Ammon's horn (tissue), 1 donor: ENCODE measurements around the gene NAT10.
"Not testable (repeated sequence)": the region's sequence is repeated elsewhere in the genome, so short reads cannot be mapped to it uniquely, and the experiment has no call there.

Experiments used
- DNase-seq: peaks from one replicate; pipeline ENCODE4 v3.0.0-alpha.2; 2016; ENCODE audit warnings: low spot score

NAT10 gene

GRCh38 chr11:34167961-34168360 lies 62.5 kb downstream of the NAT10 start:
- no peak for DNase-seq

- no peak for DNase-seq
Observed at GRCh38 chr11:34168642-34169420, 63.4 kb downstream of the NAT10 start.

GRCh38 chr11:34169686-34170085 lies 64.3 kb downstream of the NAT10 start:
- DNase-seq, result no peak

- no peak for DNase-seq
Observed at GRCh38 chr11:34173050-34173449, 67.6 kb downstream of the NAT10 start.

GRCh38 chr11:34174412-34175041 lies 69.1 kb downstream of the NAT10 start:
- peak; percentile 88 for DNase-seq

GRCh38 chr11:34175284-34176019 lies 70.0 kb downstream of the NAT10 start:
- DNase-seq, result no peak

- DNase-seq, result peak; percentile 39
Observed at GRCh38 chr11:34176751-34177209, 71.4 kb downstream of the NAT10 start.

GRCh38 chr11:34178209-34178821 lies 72.9 kb downstream of the NAT10 start:
- DNase-seq, result no peak

- DNase-seq, result no peak
Observed at GRCh38 chr11:34179026-34179675, 73.7 kb downstream of the NAT10 start.

GRCh38 chr11:34180040-34180813 lies 74.8 kb downstream of the NAT10 start:
- DNase-seq, result no peak

GRCh38 chr11:34180814-34181165 lies 75.4 kb downstream of the NAT10 start:
- not testable (repeated sequence) for DNase-seq

- DNase-seq, result no peak
Observed at GRCh38 chr11:34181251-34181650, 75.8 kb downstream of the NAT10 start.

GRCh38 chr11:34181856-34182405 lies 76.5 kb downstream of the NAT10 start:
- no peak for DNase-seq

GRCh38 chr11:34182425-34182824 lies 77.0 kb downstream of the NAT10 start:
- no peak for DNase-seq

- no peak for DNase-seq
Observed at GRCh38 chr11:34182921-34183685, 77.7 kb downstream of the NAT10 start.

GRCh38 chr11:34183848-34184391 lies 78.5 kb downstream of the NAT10 start:
- DNase-seq, result no peak

GRCh38 chr11:34184505-34185015 lies 79.1 kb downstream of the NAT10 start:
- DNase-seq, result no peak

- DNase-seq, result peak; percentile 19
Observed at GRCh38 chr11:34185926-34186841, 80.8 kb downstream of the NAT10 start.
